KOPT-K1 (cell line): Measurements from ENCODE around the gene NFE2.

Experiments
- H3K27ac ChIP-seq: fragments of 200-600 bp; sonication (generic); 2 replicates; pipeline ENCODE4 v1.5.1; 2016; ENCODE audit warnings: antibody characterized with exemption, mild to moderate bottlenecking, low read depth, low read length; ENCODE audit not compliant: poor library complexity, severe bottlenecking
- H3K36me3 ChIP-seq: fragments of 200-600 bp; sonication (generic); 2 replicates; pipeline ENCODE4 v1.5.1; 2017; ENCODE audit warnings: antibody characterized with exemption, mild to moderate bottlenecking, low read length, moderate library complexity; ENCODE audit not compliant: insufficient read depth
- H3K9me3 ChIP-seq: fragments of 200-600 bp; sonication (generic); 2 replicates; pipeline ENCODE4 v1.5.1; 2017; ENCODE audit warnings: antibody characterized with exemption, low read length, mild to moderate bottlenecking; ENCODE audit not compliant: insufficient read depth, poor library complexity, severe bottlenecking

Gene NFE2

DNA sequence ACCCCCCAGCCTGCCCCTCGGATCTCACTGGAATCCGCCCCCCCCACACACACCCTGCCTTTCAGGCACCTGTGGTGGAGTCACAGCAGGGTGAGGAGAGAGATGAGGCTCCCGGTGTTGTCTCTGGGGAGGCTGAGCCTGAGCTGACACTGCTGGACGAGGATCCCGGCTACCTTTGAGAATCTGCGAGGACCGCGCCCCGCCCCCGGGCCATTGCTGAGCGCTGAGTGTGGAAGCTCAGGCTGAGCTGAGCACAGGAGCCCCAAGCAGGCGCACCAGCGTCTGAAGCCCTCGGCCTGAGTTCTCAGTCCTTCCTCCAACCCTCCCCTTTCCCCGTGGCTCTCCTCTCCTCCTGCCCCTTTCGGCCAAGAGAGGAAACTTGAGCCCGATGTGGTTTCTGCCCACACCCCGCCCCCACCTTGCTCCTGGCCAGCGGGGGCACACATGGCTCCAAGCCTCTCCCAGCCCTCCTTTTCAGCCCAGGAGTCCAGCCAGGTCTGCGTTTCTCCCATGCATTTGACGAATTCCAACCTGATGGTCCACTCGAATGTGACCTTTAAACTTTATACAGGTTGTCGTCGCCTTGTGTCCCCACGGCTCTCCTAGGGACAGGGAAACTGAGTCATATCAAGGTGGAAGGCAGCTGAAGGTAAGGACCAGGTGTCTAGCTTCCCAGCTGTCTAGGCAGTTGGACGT, at the start of gene NFE2:
NFE2 (minus strand) TSS at position 284 of the 696 bp plus-strand sequence. CDS start 5,767 bp downstream, outside the sequence.
- peak within 1 kb of the TSS; percentile 57 for H3K27ac ChIP-seq
- H3K9me3 ChIP-seq = no peaks in the 10 kb centered on the region
- no peaks in the 10 kb centered on the region for H3K36me3 ChIP-seq

GRCh38 chr12:54349679-54350078, 48.9 kb upstream of the NFE2 start:
- no peaks in the 10 kb centered on the region for H3K9me3 ChIP-seq
- H3K36me3 ChIP-seq = peaks cover 68% of the 10 kb centered on the region
- no peak overlapping the region for H3K27ac ChIP-seq

- Histone ChIP-seq H3K36me3 (peaks cover 74% of the 10 kb centered on the region), H3K27ac (no peak overlapping the region), H3K9me3 (no peaks in the 10 kb centered on the region)
These were observed 48.2 kb upstream of the NFE2 start for GRCh38 chr12:54349036-54349435.

DNA sequence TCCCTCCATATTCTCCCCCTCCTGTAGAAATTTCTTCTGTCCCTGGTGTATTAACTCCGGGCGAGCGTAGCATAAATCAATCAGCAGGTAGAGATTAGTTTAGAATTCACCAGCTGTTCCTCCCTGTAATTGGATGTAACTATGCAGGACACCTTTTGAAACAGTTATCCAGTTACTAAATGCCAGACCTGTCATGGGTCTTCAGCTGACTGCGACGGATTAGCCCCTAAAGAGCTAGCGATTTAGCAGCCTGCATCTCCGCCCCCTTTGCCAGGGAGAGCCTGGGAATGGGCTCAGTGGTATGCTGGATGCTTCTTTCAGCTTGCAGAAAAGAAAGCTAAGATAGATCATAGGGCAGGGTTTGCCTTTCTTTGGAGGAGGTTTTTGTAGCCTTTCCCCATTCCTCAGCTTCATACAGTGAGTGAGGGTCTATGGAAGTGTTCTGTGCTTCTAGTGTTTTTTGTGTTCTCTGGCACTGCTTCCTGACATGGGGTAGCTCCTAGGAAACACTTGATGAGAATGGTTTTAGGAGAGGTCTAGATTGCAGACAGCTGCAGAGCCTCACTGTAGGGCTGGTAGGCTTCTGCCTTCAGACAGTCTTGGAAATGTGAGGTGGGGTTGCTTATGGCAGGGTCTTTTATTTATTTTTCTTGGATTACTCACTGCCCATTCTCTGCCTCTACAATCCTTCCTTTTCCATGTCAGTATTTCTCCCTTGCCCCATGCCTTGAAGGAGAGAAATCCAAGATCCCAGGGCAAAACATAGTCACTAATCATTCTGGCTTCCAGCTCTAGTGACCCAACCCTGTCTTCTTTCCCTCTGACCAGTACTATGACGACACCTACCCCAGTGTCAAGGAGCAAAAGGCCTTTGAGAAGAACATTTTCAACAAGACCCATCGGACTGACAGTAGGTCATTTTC, 40.8 kb upstream of the NFE2 start:
- Histone ChIP-seq H3K36me3 (peaks cover 70% of the 10 kb centered on the region), H3K9me3 (no peaks in the 10 kb centered on the region), H3K27ac (no peak overlapping the region)

- H3K36me3 ChIP-seq = peaks cover 62% of the 10 kb centered on the region
- H3K9me3 ChIP-seq = no peaks in the 10 kb centered on the region
- no peak overlapping the region for H3K27ac ChIP-seq
These were observed 40.0 kb upstream of the NFE2 start for GRCh38 chr12:54340846-54341245.

DNA sequence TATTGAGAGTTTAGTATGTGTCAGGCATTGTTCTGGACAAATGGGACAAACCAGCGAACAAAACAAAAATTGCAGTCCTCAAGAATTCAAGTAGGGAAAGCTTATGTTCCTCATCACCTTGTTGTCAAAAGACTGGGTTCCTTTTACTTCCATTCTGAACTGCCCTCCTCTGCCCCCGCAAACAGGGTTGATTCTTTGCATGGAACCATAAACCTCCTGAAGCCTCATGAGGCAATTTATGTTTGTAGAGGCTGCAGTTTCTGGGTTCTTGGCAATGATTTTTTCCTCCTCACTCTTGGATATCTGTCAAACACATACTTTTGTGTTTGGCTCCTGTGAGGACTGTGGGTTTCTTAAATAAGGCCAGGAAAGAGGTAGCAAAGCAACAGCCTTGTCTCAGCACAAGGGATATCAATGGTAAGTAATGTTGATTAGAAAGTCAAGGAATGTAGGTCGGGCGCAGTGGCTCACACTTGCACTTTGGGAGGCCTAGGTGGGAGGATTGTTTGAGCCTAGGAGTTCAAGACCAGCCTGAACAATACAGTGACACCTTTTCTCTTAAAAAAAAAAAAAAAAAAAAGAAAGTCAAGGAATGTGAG, 38.0 kb upstream of the NFE2 start:
- H3K36me3 ChIP-seq = peaks cover 43% of the 10 kb centered on the region
- no peaks in the 10 kb centered on the region for H3K9me3 ChIP-seq
- no peak overlapping the region for H3K27ac ChIP-seq

DNA sequence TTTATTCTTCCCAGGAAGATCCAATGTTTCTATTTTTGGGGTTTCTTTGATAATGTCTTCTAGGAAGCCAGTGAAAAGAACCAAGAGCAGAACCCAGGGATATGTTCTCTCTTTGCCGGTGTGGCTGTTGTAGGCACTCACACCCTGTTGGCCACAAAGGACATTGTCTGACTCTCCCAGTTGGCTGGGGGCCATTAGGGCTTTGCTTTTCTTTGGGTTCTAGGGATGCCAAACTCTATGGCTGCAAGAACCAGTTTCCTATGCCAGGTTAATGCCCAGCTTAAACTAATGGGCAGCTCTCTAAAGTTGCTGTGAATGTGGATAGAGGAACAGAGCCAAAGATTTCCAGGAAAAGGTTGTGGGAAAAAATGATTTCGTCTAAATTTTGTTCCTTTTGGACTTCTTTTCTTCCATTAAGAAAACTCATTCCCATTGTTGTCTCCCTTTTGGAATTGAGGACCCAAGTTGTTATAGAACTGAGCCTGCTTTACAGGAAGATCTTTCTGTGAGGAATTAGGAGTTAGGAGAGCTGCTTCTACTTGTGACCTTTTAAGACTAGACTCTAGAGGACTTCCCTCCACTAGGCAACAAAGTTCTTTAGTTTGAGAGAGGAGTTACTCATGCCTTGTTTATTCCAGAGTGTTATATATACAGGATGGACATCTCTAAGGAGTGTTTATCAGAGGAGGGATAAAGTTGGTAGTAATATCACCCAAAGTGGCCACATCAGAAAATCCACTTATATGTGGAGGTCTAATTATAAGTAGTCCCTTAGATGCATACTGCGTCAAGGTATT, 37.2 kb upstream of the NFE2 start:
- Histone ChIP-seq H3K36me3 (peaks cover 35% of the 10 kb centered on the region), H3K27ac (no peak overlapping the region), H3K9me3 (no peaks in the 10 kb centered on the region)

- Histone ChIP-seq H3K9me3 (no peaks in the 10 kb centered on the region), H3K27ac (no peak overlapping the region), H3K36me3 (peaks cover 28% of the 10 kb centered on the region)
These were observed 36.5 kb upstream of the NFE2 start for GRCh38 chr12:54337280-54337842.

GRCh38 chr12:54333420-54334034, 32.7 kb upstream of the NFE2 start:
- Histone ChIP-seq H3K27ac (no peak overlapping the region), H3K36me3 (peaks cover 29% of the 10 kb centered on the region), H3K9me3 (no peaks in the 10 kb centered on the region)

GRCh38 chr12:54331461-54331860, 30.6 kb upstream of the NFE2 start:
- Histone ChIP-seq H3K9me3 (no peaks in the 10 kb centered on the region), H3K27ac (no peak overlapping the region), H3K36me3 (peaks cover 30% of the 10 kb centered on the region)

DNA sequence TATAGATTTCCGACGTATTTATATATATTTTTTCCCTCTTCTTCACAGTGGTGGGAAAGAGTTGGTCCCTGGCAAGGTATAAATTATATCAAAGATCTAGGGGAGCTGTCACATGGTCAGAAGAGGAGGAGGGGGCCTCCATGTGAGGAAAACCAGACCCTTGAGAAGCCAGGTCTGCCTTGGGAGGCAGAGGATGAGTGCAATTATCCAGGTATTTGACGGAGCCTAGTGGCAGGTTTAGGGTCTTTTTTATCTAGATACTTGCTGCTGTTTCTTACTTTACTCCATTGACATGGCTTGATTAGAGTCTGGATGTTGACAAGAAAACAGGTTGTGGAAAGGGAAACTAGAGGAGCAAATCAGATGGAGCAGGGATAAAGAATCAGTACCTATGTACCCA, 29.6 kb upstream of the NFE2 start:
- H3K27ac ChIP-seq = no peak overlapping the region
- H3K9me3 ChIP-seq = no peaks in the 10 kb centered on the region
- peaks cover 30% of the 10 kb centered on the region for H3K36me3 ChIP-seq

DNA sequence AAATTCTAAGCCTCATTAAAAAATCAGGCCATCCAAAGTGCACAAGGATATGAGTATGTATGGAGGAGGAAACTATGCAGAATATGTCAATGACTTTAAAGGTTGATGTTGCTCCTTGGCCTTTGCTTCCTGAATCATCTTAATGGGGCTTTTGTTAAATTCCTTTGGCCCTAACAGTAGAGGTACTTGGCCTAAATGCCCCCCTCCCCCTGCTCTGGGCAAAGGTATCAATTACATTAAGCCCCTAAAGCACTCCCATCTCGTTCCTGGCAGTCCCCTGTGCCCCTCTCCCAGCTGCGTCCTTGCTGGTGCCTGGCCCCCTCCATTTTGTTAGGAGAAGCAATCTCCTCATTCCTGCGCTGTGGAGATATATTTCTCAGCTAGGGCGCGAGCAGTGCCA, 28.9 kb upstream of the NFE2 start:
- Histone ChIP-seq H3K9me3 (no peaks in the 10 kb centered on the region), H3K36me3 (peaks cover 30% of the 10 kb centered on the region), H3K27ac (no peak overlapping the region)

DNA sequence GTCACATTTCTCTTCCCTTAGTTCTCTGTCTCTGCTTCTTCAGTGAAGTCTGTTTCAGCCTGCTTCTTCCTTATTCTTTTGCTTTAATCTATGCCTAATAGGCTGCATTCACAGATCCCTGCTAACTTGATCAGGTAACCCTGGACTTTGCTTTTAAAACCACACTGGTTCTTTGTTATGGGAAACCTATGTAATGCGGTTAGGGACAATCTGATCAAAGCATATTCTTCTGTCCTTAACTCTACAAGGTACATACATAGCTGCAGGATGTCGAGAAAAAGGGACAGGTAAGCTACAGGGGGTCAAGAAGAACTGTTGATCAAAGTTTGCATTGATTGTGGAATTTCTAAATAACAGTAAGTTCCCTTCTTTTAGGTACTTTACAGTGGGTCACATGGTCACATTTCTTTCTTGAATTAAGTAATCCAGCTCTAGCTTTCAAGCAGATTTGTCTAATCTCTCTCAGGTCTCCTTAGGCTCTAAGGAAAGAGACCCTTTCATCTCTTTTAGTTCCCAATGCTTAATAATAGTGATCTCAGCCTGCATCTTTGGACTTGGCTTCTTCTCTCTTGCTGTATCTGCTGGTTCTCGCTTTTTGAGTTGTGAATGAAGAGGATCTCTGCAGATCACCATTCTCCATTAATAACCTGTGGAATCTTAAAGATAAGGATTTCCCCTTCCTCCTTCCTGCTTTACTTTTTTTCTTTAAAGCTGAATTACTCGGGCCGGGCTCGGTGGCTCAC, 28.0 kb upstream of the NFE2 start:
- Histone ChIP-seq H3K27ac (no peak overlapping the region), H3K9me3 (no peaks in the 10 kb centered on the region), H3K36me3 (peaks cover 30% of the 10 kb centered on the region)
